ENCODE measurements around the gene ZGPAT.
"Not testable (repeated sequence)": the region's sequence is repeated elsewhere in the genome, so short reads cannot be mapped to it uniquely, and the experiment has no call there.

The ZGPAT gene

DNA sequence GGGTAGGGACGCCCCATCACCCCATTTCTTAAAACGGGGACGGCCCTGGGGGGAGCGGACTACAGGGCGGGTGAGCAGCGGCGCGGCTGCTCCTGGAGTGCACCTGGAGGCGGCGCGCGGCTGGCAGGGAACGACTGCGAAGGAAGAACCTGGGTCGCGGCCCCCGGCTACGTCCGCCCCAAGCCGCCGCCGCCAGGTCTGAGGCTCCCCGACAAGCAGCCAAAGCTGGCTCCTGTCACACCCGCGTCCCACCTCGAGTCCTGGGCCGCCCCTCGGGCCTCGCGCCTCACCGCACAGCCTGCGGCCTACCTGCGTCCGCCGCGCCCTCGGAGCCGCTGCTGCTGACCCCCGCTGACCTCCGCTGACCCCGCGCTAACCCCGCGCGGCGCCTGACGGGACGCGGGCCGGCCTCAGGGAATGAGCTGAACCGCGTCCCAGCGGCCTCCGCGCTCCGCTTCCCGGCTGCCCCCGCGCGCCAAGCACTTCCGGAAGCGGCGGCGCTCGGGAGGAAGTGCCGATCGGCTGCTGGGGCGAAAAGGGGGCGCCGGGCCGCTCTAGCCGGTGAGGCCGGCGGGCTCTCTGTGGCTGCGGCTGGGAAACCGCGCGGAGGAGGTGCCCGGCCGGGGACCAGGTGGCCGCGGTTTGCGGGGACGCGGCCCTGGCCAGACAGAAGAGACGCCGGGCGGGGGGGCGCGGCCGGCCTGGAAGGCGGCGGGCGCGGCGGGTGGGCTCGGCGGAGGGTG, at the start of gene ZGPAT, which contains the start of gene ARFRP1:
TSS of gene ZGPAT (plus strand) at position 482 of the 743 bp plus-strand sequence. CDS start 542 bp downstream, outside the sequence.
TSS of gene ARFRP1 (minus strand) at position 419 of the 743 bp plus-strand sequence. CDS start 885 bp downstream, outside the sequence.
- peak within 1 kb of the TSS; percentile 48 to 93 (median 70) for H3K4me3 ChIP-seq
- H3K27ac ChIP-seq, result peak within 1 kb of the TSS; percentile 82 to 98 (median 93)

DNA sequence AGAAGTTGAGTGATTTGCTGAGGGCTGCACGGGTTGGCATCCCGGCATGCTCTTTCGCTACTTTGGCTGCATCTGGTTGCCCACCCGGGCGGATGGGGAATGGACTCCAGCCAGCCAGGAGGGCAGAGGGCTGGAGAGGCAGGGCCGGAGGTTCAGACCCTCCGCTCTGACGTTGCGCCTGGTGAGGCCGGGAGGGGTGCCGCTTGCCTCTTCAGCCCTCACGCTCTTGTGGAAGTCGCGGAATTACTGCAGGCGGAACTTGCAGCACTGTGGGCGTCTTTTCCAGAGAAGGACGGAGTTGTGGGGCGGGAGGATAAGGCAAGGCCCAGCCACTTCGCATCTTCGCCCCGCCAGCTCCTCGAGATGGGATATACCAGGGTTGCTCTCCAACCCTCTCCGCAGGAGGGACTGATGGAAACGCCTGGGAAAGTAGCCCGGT, 49.1 kb upstream of the ZGPAT start:
- Histone ChIP-seq H3K4me3 (peak overlapping the region; percentile 55 to 80 (median 70)), H3K27ac (peak overlapping the region; percentile 15 to 96 (median 88))

GRCh38 chr20:63659370-63659769, 48.5 kb upstream of the ZGPAT start:
- Histone ChIP-seq H3K4me3 (peak overlapping the region; percentile 55 to 80 (median 70)), H3K27ac (peak overlapping the region in 18 of 21 experiments; percentile 82 to 96 (median 90))

- H3K4me3 ChIP-seq, H3K27ac ChIP-seq: not testable (repeated sequence)
Measured at GRCh38 chr20:63660174-63660573, 47.7 kb upstream of the ZGPAT start.

GRCh38 chr20:63660622-63661021, 47.2 kb upstream of the ZGPAT start:
- no peak overlapping the region for H3K27ac ChIP-seq
- no peak overlapping the region for H3K4me3 ChIP-seq

GRCh38 chr20:63661108-63661507, 46.7 kb upstream of the ZGPAT start:
- no peak overlapping the region for H3K4me3 ChIP-seq
- H3K27ac ChIP-seq, result no peak overlapping the region

DNA sequence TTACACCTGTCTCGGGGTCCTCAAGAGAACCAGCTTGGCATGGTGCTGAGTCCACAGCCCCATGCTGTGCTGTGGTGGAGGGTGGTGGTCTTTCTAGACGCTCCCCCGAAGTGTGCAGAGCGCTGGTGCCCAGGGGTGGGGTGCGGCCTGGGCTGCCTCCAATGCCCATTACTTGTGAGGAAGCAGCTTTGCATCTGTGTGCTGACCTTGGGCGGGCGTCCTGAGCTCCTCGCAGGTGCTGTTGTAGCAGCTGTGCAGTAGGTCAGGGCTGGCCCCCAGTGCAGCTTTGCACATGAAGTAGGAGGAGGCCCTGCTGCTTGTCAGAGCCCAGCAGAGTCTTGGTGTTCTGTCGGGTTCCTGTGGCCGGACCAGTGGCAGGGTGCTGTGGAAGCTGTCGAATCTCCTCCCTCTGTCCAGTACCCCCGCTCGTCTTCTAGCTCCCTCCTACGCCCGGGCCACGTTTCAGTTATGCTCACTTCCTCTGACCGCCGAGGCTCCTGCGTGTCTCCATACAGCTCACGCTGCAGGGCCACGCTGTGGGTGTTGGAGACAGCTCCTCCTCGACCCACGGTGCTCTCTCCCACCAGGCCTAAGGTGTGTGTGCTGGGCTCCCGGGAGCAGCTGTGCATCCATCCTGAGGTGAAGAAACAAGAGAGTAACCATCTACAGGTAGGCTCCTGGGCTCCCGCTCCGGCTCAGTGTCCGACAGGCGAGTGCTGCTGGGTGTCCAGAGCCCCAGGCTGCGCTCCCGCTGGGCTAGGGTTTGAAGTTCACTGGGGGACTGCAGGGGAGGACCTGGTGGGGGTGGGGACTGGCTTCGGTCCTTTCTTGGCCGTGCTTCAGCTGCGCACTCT, 45.7 kb upstream of the ZGPAT start:
- no peak overlapping the region for H3K27ac ChIP-seq

GRCh38 chr20:63662813-63663189, 45.0 kb upstream of the ZGPAT start:
- Histone ChIP-seq H3K27ac (no peak overlapping the region), H3K4me3 (no peak overlapping the region)

More for the DNA sequence above, 45.7 kb upstream of the ZGPAT start:
- no peak overlapping the region for H3K4me3 ChIP-seq

DNA sequence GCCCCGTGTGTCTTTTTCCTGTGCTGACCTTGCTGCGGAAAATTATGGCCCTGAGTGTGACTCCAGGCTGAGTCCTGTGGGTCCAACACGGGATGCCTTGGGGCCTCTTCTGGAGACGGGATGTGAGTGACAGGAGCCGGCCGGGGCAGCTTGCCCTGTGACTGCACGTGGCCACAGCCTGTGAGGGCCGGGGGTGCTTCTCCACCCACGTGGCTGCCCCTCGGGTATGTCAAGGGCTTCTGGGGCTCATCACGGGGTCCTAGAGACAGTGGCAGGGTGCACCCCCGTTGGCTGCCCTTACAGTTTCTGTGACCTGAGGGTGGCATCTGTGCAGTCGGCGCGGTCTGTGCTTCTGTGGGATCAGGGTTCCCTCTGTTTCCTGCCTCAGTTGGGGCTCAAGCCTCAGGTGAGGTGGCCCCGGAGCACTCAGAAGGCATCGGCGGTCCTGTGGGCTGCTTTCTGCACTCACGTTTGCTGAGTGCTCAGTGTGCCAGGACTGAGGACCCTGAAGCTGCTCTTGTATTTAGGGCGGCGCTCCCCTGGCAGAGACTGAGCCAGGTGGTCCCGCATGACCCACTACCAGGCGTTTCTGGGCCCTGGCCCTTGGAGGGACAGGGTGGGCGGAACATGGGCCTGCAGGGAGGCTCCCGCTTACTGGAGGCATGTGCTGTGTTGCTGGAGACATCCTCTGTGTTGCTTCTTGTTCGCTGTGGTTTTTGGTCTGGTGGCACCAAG, 44.3 kb upstream of the ZGPAT start:
- Histone ChIP-seq H3K4me3 (no peak overlapping the region), H3K27ac (no peak overlapping the region)

GRCh38 chr20:63664143-63664851, 43.5 kb upstream of the ZGPAT start:
- H3K4me3 ChIP-seq, result no peak overlapping the region
- no peak overlapping the region for H3K27ac ChIP-seq

GRCh38 chr20:63664861-63665594, 42.8 kb upstream of the ZGPAT start:
- Histone ChIP-seq H3K27ac (peak overlapping the region in 1 of 21 experiments; percentile 44), H3K4me3 (no peak overlapping the region)

GRCh38 chr20:63665708-63666107, 42.1 kb upstream of the ZGPAT start:
- Histone ChIP-seq H3K4me3 (no peak overlapping the region), H3K27ac (peak overlapping the region in 1 of 21 experiments; percentile 44)

DNA sequence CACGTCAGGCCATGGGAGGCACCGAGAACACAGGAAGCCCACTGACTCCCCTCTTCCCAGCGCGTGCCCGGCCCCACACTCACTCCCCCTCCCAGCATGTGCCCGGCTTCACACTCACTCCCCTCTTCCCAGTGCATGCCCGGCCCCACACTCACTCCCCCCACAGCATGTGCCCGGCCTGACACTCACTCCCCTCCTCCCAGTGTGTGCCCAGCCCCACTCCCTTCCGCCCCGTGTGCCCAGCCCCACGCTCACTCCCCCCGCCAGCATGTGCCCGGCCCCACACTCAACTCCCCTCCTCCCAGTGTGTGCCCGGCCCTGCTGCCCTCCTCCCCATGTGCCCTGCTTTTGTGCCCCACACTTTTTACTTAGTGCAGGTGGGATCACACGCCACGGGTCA, 40.0 kb upstream of the ZGPAT start:
- H3K27ac ChIP-seq, result no peak overlapping the region
- no peak overlapping the region for H3K4me3 ChIP-seq

GRCh38 chr20:63668351-63668750, 39.5 kb upstream of the ZGPAT start:
- H3K27ac ChIP-seq, result no peak overlapping the region
- H3K4me3 ChIP-seq, result no peak overlapping the region

DNA sequence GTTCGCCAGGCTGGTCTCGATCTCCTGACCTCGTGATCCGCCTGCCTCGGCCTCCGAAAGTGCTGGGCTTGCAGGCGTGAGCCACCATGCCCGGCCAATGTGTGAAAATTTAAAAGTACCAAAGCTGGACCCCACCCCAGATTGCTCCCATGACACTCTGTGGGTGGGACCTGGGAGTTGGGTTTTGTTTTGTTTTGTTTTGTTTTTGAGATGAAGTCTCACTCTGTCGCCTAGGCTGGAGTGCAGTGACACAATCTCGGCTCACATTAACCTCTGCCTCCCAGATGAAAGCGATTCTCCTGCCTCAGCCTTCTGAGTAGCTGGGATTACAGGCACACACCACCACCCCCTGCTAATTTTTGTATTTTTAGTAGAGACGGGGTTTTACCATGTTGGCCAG, 36.1 kb upstream of the ZGPAT start:
- not testable (repeated sequence) for H3K4me3 ChIP-seq, H3K27ac ChIP-seq

DNA sequence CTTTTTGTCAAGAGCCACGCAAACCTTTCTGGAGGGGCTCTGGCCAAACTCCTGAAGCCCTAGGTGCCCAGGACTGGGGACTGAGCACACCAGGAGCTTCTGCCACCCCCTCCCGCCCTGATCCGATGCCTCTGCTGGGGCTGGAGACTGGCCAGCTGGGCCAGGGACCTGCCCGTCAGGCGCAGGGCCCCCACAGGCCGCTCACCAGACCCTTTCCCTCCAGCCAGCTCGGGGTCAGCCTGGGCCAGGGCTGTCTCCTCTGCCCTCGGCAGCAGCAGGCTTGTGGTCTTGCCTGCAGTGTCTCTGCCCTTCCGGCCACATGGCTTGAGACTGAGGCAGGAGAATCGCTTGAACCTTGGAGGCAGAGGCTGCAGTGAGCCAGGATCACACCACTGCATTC, 35.2 kb upstream of the ZGPAT start:
- H3K4me3 ChIP-seq, result no peak overlapping the region
- H3K27ac ChIP-seq, result no peak overlapping the region

DNA sequence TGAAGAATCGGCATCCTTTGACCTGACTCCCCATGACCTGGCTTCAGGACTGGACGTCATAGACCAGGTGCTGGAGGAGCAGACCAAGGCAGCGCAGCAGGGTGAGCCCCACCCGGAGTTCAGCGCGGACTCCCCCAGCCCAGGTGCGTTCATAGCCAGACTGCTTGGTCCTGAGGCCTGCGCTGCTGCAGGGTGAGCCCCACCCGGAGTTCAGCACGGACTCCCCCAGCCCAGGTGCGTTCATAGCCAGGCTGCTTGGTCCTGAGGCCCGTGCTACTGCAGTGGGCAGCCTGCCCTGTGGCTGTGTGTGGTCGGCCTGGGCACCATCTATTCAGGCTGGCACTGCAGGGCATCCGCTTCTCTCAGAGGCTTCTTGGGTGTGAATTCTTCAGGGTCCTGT, 33.9 kb upstream of the ZGPAT start:
- H3K27ac ChIP-seq, result no peak overlapping the region
- no peak overlapping the region for H3K4me3 ChIP-seq

DNA sequence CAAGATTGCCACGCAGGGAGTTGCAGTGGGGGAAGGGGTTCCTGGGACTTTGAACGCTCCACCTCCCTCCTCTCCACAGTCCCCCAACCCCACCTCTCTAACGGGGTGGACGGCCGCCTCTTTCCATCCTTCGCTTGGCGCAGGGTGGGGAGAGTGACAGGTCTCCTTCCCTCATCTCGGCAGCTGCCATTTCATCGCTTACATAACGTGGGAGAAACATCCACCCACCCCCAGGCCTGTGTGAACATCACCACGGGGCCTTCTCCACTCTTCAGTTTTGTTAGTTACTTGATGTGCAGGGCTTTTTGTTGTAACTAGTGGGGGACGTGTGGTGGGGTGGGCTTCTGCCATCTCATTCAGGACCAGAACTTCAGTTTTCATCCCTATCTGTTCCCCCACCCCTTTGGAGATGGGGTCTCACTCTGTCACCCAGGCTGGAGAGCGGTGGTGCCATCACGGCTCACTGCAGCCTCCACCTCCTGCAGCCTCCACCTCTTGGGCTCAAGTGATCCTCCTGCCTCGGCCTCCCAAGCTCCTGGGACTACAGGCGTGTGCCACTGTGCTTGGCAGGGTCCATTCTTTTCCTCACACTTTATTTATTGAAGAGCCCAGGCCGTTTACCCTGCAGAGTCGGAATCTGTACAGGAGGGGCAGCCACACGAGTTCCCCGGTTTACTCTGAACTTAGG, 32.0 kb upstream of the ZGPAT start:
- Histone ChIP-seq H3K27ac (no peak overlapping the region), H3K4me3 (no peak overlapping the region)

Measured in skin epidermis (tissue), 12 donors.